ENCODE results near the gene RGS5.
"Not testable (repeated sequence)": the region's sequence is repeated elsewhere in the genome, so short reads cannot be mapped to it uniquely, and the experiment has no call there.

Gene RGS5

GRCh38 chr1:163202833-163203451 lies at the start of gene RGS5:
RGS5 (minus strand) TSS chr1:163202916; CDS start chr1:163202835, 81 bp downstream.
- no peak for DNase-seq

GRCh38 chr1:163250382-163250974 lies 47.8 kb upstream of the RGS5 start:
- DNase-seq, result no peak

GRCh38 chr1:163248064-163248463 lies 45.3 kb upstream of the RGS5 start:
- DNase-seq, result no peak

GRCh38 chr1:163244648-163245047 lies 41.9 kb upstream of the RGS5 start:
- not testable (repeated sequence) for DNase-seq

- DNase-seq, result no peak
Measured at GRCh38 chr1:163241746-163242145, 39.0 kb upstream of the RGS5 start.

GRCh38 chr1:163240705-163241104 lies 38.0 kb upstream of the RGS5 start:
- no peak for DNase-seq

- DNase-seq, result not testable (repeated sequence)
Measured at GRCh38 chr1:163233643-163234042, 30.9 kb upstream of the RGS5 start.

- DNase-seq, result no peak
Measured at GRCh38 chr1:163231385-163231784, 28.7 kb upstream of the RGS5 start.

- no peak for DNase-seq
Measured at GRCh38 chr1:163230827-163231226, 28.1 kb upstream of the RGS5 start.

GRCh38 chr1:163228271-163228670 lies 25.6 kb upstream of the RGS5 start:
- not testable (repeated sequence) for DNase-seq

GRCh38 chr1:163227126-163227525 lies 24.4 kb upstream of the RGS5 start:
- DNase-seq, result no peak

- DNase-seq, result no peak
Measured at GRCh38 chr1:163213626-163214025, 10.9 kb upstream of the RGS5 start.

GRCh38 chr1:163211667-163212066 lies 9.0 kb upstream of the RGS5 start:
- no peak for DNase-seq

GRCh38 chr1:163205513-163205912 lies 2.8 kb upstream of the RGS5 start:
- DNase-seq, result no peak

- no peak for DNase-seq
Measured at GRCh38 chr1:163203561-163203960, 845 bp upstream of the RGS5 start.

GRCh38 chr1:163201906-163202305 lies 810 bp downstream of the RGS5 start:
- no peak for DNase-seq

GRCh38 chr1:163197022-163197421 lies 5.7 kb downstream of the RGS5 start:
- no peak for DNase-seq

- no peak for DNase-seq
Measured at GRCh38 chr1:163196449-163196787, 6.3 kb downstream of the RGS5 start.

GRCh38 chr1:163195728-163196448 lies 6.8 kb downstream of the RGS5 start:
- DNase-seq, result no peak

GRCh38 chr1:163191301-163191700 lies 11.4 kb downstream of the RGS5 start:
- no peak for DNase-seq

GRCh38 chr1:163188947-163189346 lies 13.8 kb downstream of the RGS5 start:
- DNase-seq, result no peak

- no peak for DNase-seq
Measured at GRCh38 chr1:163187849-163188248, 14.9 kb downstream of the RGS5 start.

GRCh38 chr1:163186862-163187261 lies 15.9 kb downstream of the RGS5 start:
- no peak for DNase-seq

GRCh38 chr1:163182330-163182949 lies 20.3 kb downstream of the RGS5 start:
- DNase-seq, result no peak

All from CD4-positive, alpha-beta T cell treated with Interleukin-1 beta for 1 hour (primary cell).